ENCODE data around the gene DHX40.

The DHX40 gene

DNA sequence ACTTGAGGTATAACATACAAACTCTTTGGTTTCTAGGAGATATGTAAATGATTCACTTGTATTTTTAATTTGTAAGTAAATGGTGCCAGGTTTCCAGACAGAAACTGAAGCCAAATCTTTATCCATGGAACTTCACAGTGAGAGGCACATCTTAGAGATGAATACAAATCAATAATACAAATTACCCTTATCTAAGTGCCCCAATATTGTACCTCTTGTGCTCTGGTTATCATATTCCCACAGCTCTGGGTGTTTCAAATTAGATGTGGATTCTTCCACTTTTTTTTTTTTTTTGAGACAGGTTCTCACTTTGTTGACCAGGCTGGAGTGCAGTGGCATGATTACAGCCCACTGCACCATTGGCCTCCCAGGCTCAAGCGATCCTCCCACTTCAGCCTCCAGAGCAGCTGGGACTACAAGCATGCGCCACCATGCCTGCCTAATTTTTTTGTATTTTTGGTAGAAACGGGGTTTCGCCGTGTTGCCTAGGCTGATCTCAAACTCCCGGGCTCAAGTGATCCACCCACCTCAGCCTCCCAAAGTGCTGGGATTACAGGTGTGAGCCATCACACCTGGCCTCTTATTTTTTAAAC lies 38.0 kb upstream of the DHX40 start:
- TF ChIP-seq, protein P1, sequence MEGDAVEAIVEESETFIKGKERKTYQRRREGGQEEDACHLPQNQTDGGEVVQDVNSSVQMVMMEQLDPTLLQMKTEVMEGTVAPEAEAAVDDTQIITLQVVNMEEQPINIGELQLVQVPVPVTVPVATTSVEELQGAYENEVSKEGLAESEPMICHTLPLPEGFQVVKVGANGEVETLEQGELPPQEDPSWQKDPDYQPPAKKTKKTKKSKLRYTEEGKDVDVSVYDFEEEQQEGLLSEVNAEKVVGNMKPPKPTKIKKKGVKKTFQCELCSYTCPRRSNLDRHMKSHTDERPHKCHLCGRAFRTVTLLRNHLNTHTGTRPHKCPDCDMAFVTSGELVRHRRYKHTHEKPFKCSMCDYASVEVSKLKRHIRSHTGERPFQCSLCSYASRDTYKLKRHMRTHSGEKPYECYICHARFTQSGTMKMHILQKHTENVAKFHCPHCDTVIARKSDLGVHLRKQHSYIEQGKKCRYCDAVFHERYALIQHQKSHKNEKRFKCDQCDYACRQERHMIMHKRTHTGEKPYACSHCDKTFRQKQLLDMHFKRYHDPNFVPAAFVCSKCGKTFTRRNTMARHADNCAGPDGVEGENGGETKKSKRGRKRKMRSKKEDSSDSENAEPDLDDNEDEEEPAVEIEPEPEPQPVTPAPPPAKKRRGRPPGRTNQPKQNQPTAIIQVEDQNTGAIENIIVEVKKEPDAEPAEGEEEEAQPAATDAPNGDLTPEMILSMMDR (IDR thresholded peaks at IDR 0.05): no peak

DNA sequence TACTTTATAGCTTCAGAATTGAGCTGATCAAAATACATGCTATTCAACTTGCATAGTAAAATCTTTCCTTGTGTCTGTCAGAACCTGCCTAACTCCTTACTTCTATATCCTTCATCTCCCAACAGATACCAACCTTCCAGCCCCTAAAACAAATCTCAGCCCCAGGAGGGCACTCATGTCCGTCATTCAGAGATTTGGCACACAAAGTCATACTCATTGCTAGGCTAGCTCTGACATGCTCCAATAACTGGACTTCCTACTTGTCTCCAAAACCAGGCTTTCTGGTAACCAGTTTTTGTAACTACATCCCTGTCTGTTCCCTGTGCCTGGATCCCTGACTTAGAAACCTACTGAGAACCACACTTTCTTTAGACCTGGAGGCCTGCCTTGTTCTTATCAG lies 37.5 kb upstream of the DHX40 start:
- TF ChIP-seq, protein P1 (IDR thresholded peaks at IDR 0.05): no peak

DNA sequence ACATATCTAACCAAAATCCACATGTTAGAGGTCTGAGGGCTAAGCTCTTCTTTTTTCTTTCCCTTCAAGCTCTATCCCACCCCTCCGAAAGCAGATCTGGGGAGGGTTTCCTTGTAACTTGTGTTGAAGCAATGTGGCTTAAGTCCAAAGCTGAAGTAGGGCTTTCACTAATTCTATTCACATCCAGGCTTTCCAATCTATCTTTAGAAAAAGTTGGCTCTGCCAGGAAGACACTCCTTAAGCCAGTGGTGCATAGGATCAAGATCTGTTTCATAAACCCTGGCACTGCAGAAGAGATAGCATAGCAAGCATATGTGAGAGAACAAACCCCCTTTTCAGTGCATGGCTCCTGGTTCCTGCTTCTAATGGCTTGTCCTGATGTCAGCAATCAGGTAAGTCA lies 34.9 kb upstream of the DHX40 start:
- TF ChIP-seq, protein P1 (IDR thresholded peaks at IDR 0.05): no peak

DNA sequence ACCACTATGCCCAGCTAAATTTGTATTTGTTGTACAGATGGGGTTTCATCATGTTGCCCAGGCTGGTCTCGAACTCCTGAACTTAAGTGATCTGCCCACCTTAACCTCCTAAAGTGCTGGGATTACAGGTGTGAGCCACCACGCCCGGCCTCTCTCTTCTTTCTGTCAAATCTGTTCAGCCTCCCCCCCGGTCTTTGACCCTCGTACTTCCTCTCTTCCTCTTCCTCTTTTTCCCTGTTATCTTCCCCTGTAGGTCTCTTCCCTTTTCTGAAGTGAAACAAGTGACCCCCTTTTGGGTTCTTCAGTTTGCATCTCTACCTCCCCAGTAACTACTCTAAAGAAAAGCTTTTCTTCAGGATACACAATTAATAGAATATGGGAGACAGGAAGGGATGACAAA lies 31.7 kb upstream of the DHX40 start:
- TF ChIP-seq, protein P1 (IDR thresholded peaks at IDR 0.05): no peak

DNA sequence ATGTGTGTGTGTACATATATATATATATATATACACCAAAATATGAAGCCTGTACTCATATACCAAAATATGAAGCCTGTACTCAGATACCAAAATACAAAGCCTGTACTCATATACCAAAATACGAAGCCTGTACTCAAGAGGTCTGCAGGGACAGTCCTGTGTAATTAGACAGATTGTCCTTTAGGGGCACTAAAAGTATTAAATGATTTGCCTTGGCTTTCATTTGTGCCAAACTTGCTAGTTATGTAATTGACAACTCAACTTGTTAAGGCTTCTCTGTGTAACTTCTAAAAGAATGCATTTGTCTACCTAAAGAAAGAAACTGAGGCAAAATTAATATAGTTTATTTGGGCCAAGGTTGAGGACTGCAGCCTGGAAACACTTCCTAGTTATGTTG lies 30.8 kb upstream of the DHX40 start:
- TF ChIP-seq, protein P1 (IDR thresholded peaks at IDR 0.05): peak; percentile 20; the same call in 1 of the 2 replicates

DNA sequence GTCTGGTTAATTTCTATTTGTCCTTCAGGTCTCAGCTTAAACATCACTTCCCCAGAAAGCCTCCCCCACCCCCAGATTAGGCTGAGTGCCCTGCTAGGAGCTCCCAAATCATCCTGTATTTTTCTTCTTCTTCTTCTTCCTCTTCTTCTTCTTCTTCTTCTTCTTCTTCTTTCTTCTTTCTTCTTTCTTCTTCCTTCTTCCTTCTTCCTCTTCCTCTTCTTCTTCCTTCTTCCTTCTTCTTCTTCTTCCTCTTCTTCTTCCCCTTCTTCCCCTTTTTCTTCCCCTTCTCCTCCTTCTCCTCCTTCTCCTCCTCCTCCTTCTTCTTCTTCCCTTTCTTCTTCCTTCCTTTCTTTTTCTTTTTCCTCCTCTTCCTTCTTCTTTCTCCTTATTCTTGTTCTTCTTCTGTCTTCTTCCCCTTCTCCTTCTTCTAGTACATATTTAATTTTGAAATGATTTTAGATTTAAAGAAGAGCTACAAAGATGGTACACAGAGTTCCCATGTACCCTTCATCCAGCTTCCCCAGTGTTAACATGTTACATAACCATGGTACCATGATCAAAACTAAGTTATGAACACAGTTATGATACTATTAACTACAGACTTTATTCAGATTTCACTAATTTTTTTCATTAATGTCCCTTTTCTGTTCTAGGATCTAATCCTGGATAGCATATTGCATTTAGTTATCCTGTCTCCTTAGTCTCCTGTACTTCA lies 27.1 kb upstream of the DHX40 start:
- TF ChIP-seq, protein P1 (IDR thresholded peaks at IDR 0.05): no peak

DNA sequence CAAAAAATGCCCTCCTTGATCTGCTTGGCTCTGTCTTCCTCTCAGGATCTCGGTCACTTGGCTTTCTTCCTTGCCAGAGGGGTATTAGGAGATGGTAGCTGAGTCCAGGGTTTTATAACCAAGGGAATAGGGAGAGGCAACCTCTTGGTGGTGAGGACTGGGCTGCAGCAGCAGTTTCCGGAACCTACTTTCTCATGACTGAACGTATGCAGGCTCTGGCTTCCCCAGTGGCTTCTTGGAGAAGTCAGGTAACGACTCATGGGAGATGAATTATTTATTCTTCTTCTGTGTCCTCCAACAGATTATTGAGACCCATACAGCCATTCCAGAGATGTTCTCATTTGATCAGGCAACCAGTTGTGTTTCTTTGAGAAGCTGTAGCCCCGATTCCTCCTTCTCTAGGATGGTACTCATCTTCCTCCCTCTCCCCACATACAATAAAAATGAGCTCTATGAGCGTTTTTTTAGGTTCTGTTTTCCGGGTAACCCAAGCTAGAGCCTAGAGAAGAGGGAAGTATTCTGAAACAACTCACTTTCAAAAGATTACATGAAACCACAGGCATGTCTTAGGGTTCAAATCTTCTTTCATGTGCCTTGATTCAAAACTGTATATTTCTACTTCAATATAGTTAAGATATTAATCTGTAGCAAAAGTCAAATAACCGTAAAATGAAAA lies 22.3 kb upstream of the DHX40 start:
- TF ChIP-seq, protein P1 (IDR thresholded peaks at IDR 0.05): no peak

Data from LNCAP (cell line).